ENCODE results near the gene FCRL5.

DNA sequence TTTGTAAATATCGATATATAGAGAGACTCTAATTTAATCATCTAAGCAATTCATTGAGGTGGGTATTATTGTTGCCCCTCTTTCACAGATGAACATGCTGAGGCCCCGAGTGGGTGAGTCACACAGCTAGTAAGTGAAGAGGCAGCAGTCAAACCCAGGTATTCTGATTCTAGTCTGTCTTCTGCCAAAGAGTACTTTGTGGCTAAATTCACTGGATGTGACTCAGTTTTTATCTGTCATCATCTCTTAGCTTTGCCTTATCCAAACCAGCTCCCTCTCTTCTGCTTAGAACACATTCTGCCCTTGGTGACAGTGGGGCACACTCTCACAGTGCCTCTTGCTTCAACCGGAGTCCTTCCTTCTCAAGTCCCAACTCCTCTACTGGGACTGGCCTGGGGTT, 11.5 kb downstream of the FCRL5 start:
- TF ChIP-seq FOXM1 (IDR thresholded peaks at IDR 0.05; ENCODE audit: borderline replicate concordance) (no peak), TARDBP (IDR thresholded peaks at IDR 0.05) (no peak), ZNF384 (IDR thresholded peaks at IDR 0.05) (no peak), BHLHE40 (IDR thresholded peaks at IDR 0.05; ENCODE audit: borderline replicate concordance) (no peak), CTBP1 (IDR thresholded peaks at IDR 0.05; ENCODE audit: borderline replicate concordance) (no peak), PKNOX1 (IDR thresholded peaks at IDR 0.05) (no peak), FOXA1 (IDR thresholded peaks at IDR 0.05) (no peak), ELF4 (IDR thresholded peaks at IDR 0.05) (no peak)

Measured in HEK293T (cell line).